Transverse colon (tissue), 4 donors: ENCODE measurements around the gene RASEF.

Experiments
- EP300 ChIP-seq: sonication (generic); formaldehyde crosslinking; IDR thresholded peaks from one replicate; pipeline ENCODE4 v1.6.1; 2017; ENCODE audit warnings: antibody characterized with exemption, low read depth
- POLR2AphosphoS5 ChIP-seq, 3 donors: sonication (generic); formaldehyde crosslinking; IDR thresholded peaks; one replicate each; pipeline ENCODE4 v1.6.1; 2016; ENCODE audit warnings: antibody characterized with exemption in 3 of 3
- TF ChIP-seq, protein P1 (sequence below), 5 experiments: fragments of 200-600 bp in 3 of 5; fragments of 450-650 bp in 2 of 5; sonication (generic) in 3 of 5; IDR thresholded peaks; 1 replicate in 2 of 5; 2 replicates in 3 of 5; pipeline ENCODE4 v1.5.1; 2016 to 2017; ENCODE audit warnings: antibody characterized with exemption in 5 of 5, inconsistent platforms in 3 of 5, mild to moderate bottlenecking in 2 of 5, moderate library complexity in 1 of 5

DNA sequence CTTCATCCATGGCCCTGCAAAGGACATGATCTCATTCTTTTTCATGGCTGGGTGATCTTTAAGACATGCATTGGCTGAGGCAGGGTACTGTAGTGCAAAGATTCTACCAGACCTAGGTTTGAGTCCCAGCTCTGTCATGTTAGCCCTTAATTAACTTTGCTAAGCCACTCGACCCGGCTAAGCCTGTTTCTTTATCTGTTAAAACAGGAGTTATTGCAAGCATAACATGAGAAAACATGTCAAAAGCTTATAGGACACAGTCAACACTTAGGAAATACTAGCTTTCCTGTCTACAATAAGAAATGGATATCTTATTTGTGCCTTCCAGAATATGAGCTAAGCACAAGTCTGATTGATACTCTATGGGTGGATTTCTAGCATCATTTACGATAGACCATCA, 92.6 kb downstream of the RASEF start:
- TF ChIP-seq, protein P1, sequence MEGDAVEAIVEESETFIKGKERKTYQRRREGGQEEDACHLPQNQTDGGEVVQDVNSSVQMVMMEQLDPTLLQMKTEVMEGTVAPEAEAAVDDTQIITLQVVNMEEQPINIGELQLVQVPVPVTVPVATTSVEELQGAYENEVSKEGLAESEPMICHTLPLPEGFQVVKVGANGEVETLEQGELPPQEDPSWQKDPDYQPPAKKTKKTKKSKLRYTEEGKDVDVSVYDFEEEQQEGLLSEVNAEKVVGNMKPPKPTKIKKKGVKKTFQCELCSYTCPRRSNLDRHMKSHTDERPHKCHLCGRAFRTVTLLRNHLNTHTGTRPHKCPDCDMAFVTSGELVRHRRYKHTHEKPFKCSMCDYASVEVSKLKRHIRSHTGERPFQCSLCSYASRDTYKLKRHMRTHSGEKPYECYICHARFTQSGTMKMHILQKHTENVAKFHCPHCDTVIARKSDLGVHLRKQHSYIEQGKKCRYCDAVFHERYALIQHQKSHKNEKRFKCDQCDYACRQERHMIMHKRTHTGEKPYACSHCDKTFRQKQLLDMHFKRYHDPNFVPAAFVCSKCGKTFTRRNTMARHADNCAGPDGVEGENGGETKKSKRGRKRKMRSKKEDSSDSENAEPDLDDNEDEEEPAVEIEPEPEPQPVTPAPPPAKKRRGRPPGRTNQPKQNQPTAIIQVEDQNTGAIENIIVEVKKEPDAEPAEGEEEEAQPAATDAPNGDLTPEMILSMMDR (IDR thresholded peaks at IDR 0.05): no peak
- TF ChIP-seq EP300 (no peak), POLR2AphosphoS5 (IDR thresholded peaks at IDR 0.05) (no peak)
